HepG2 (cell line): ENCODE results near the gene NUDT1.

Experiments used
- CEBPB ChIP-seq: IDR thresholded peaks from 2 replicates; pipeline ENCODE4 v1.6.1; 2011; ENCODE audit warnings: low read depth, low read length, improper control_type of control experiment, borderline replicate concordance
- E2F5 ChIP-seq: sonication (generic); formaldehyde crosslinking; conservative IDR thresholded peaks from 2 replicates; pipeline ENCODE4 v1.4.0; 2020; ENCODE audit warnings: missing genetic modification reagents
- ELF4 ChIP-seq: sonication (generic); formaldehyde crosslinking; IDR thresholded peaks from 2 replicates; pipeline ENCODE4 v1.5.0; 2020; ENCODE audit warnings: missing genetic modification reagents, mild to moderate bottlenecking, moderate library complexity, borderline replicate concordance
- PRDM15 ChIP-seq: sonication (generic); formaldehyde crosslinking; IDR thresholded peaks from 2 replicates; pipeline ENCODE4 v1.4.0; 2020; ENCODE audit warnings: missing genetic modification reagents
- PREB ChIP-seq: sonication (generic); formaldehyde crosslinking; IDR thresholded peaks from 2 replicates; pipeline ENCODE4 v1.4.0; 2020; ENCODE audit warnings: missing genetic modification reagents
- SPEN ChIP-seq: sonication (generic); formaldehyde crosslinking; IDR thresholded peaks from 2 replicates; pipeline ENCODE4 v1.5.1; 2020; ENCODE audit warnings: low read depth, mild to moderate bottlenecking, missing genetic modification reagents
- ZNF451 ChIP-seq: sonication (generic); formaldehyde crosslinking; IDR thresholded peaks from 2 replicates; pipeline ENCODE4 v1.5.0; 2020; ENCODE audit warnings: mild to moderate bottlenecking, missing genetic modification reagents
- ZNF609 ChIP-seq: sonication (generic); formaldehyde crosslinking; IDR thresholded peaks from 2 replicates; pipeline ENCODE4 v1.4.0; 2020; ENCODE audit warnings: mild to moderate bottlenecking, missing genetic modification reagents, borderline replicate concordance

- TF ChIP-seq E2F5 (CRISPR knock-in tag) (no peak), SPEN (CRISPR knock-in tag) (no peak), PREB (CRISPR knock-in tag) (no peak), ELF4 (CRISPR knock-in tag) (no peak), PRDM15 (CRISPR knock-in tag) (no peak), CEBPB (no peak), ZNF451 (no peak), ZNF609 (CRISPR knock-in tag) (no peak)
These were observed 11.8 kb upstream of the NUDT1 start for GRCh38 chr7:2230226-2230625.
